HCT116 (cell line): Measurements from ENCODE around the gene CD70. TPM values are rescaled to one million over a fixed set of nuclear protein-coding genes. Genes with fewer than 3 reads are reported as not detected.

Experiments
- CBX3 ChIP-seq: IDR thresholded peaks from 2 replicates; pipeline ENCODE4 v1.6.1; 2012; ENCODE audit warnings: low read depth
- CEBPB ChIP-seq: IDR thresholded peaks from 2 replicates; pipeline ENCODE4 v1.6.1; 2012; ENCODE audit warnings: low read depth
- ELF1 ChIP-seq: IDR thresholded peaks from 2 replicates; pipeline ENCODE4 v1.6.1; 2012; ENCODE audit warnings: low read depth, borderline replicate concordance
- JUND ChIP-seq: IDR thresholded peaks from 2 replicates; pipeline ENCODE4 v1.6.1; 2012
- POLR2A ChIP-seq: IDR thresholded peaks from 2 replicates; pipeline ENCODE4 v1.7.0; 2011; ENCODE audit warnings: borderline replicate concordance; ENCODE audit not compliant: insufficient read depth, insufficient read length; ENCODE audit errors: extremely low read depth
- SIN3A ChIP-seq: IDR thresholded peaks from 2 replicates; pipeline ENCODE4 v1.6.1; 2012; ENCODE audit warnings: low read depth
- SP1 ChIP-seq: IDR thresholded peaks from 2 replicates; pipeline ENCODE4 v1.6.1; 2012; ENCODE audit warnings: low read depth
- SRF ChIP-seq: IDR thresholded peaks from 2 replicates; pipeline ENCODE4 v1.6.1; 2012; ENCODE audit warnings: low read depth
- TCF7L2 ChIP-seq: IDR thresholded peaks from 2 replicates; pipeline ENCODE4 v1.7.0; 2011; ENCODE audit warnings: borderline replicate concordance, inconsistent platforms; ENCODE audit not compliant: insufficient read depth, insufficient read length; ENCODE audit errors: extremely low read depth
- YY1 ChIP-seq: IDR thresholded peaks from 2 replicates; pipeline ENCODE4 v1.6.1; 2011; ENCODE audit warnings: low read length, low read depth, moderate library complexity, mild to moderate bottlenecking; ENCODE audit not compliant: insufficient replicate concordance; ENCODE audit errors: extremely low read depth
- ZFX ChIP-seq: fragments of 450-650 bp; IDR thresholded peaks from 2 replicates; pipeline ENCODE4 v1.6.1; 2017
- total RNA-seq: library from RNA; stranded (reverse); gene quantifications from one replicate; pipeline ENCODE4 v1.2.1, GENCODE V29; 2021; ENCODE audit not compliant: unreplicated experiment
- TF ChIP-seq, protein P1 (sequence below), 3 experiments: fragments of 200-600 bp in 1 of 3; sonication (generic) in 1 of 3; IDR thresholded peaks in 2 of 3; conservative IDR thresholded peaks in 1 of 3; 2 replicates each; pipeline ENCODE4 v1.5.1; 2012 to 2017; ENCODE audit warnings: low read depth in 2 of 3, low read length in 2 of 3, antibody characterized with exemption in 1 of 3, borderline replicate concordance in 1 of 3, control low read depth in 1 of 3, mild to moderate bottlenecking in 1 of 3, mixed read lengths in 1 of 3, mixed run types in 1 of 3, moderate library complexity in 1 of 3; ENCODE audit not compliant: insufficient read depth in 1 of 3
- TF ChIP-seq, protein P2 (sequence below): IDR thresholded peaks from 2 replicates; pipeline ENCODE4 v1.6.1; 2012
- TF ChIP-seq, protein P3 (sequence below): IDR thresholded peaks from 2 replicates; pipeline ENCODE4 v1.6.1; 2011; ENCODE audit warnings: mild to moderate bottlenecking, low read length, moderate library complexity; ENCODE audit not compliant: insufficient replicate concordance; ENCODE audit errors: extremely low read depth

The CD70 gene
- total RNA-seq, 1 experiment from 2014 or later = 2.1 TPM

DNA sequence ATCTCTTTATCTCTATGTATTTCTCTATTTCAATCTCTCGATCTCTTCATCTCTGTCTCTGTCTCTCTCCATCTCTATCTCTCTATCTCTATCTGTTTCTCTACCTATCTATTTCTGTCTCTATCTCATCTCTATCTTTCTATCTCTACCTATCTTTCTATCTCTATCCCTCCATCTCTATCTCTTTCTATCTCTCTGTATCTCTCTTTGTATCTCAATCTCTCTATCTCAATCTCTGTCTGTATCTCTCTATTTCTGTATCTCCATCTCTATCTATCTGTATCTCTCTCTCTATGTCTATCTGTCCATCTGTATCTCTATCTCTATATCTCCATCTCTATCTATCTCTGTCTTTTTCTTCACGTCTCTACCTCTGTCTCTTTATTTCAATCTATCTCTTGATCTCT lies 34.9 kb downstream of the CD70 start (continued):
- TF ChIP-seq, protein P1, sequence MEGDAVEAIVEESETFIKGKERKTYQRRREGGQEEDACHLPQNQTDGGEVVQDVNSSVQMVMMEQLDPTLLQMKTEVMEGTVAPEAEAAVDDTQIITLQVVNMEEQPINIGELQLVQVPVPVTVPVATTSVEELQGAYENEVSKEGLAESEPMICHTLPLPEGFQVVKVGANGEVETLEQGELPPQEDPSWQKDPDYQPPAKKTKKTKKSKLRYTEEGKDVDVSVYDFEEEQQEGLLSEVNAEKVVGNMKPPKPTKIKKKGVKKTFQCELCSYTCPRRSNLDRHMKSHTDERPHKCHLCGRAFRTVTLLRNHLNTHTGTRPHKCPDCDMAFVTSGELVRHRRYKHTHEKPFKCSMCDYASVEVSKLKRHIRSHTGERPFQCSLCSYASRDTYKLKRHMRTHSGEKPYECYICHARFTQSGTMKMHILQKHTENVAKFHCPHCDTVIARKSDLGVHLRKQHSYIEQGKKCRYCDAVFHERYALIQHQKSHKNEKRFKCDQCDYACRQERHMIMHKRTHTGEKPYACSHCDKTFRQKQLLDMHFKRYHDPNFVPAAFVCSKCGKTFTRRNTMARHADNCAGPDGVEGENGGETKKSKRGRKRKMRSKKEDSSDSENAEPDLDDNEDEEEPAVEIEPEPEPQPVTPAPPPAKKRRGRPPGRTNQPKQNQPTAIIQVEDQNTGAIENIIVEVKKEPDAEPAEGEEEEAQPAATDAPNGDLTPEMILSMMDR (IDR thresholded peaks at IDR 0.05 in 2 of 3, conservative IDR thresholded peaks at IDR 0.05 in 1 of 3; ENCODE audit: borderline replicate concordance in 1 of 3, insufficient read depth in 1 of 3, low read depth in 2 of 3, low read length in 2 of 3) = no peak
- TF ChIP-seq SIN3A = no peak
- TF ChIP-seq SP1 = no peak
- TF ChIP-seq CEBPB = no peak
- TF ChIP-seq, protein P2, sequence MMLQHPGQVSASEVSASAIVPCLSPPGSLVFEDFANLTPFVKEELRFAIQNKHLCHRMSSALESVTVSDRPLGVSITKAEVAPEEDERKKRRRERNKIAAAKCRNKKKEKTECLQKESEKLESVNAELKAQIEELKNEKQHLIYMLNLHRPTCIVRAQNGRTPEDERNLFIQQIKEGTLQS = no peak
- TF ChIP-seq TCF7L2 = no peak
- no peak for TF ChIP-seq SRF
- TF ChIP-seq JUND = no peak
- TF ChIP-seq POLR2A = no peak
- no peak for TF ChIP-seq CBX3
- TF ChIP-seq YY1 = no peak
- TF ChIP-seq ELF1 = no peak
- no peak for TF ChIP-seq ZFX
- TF ChIP-seq, protein P3, sequence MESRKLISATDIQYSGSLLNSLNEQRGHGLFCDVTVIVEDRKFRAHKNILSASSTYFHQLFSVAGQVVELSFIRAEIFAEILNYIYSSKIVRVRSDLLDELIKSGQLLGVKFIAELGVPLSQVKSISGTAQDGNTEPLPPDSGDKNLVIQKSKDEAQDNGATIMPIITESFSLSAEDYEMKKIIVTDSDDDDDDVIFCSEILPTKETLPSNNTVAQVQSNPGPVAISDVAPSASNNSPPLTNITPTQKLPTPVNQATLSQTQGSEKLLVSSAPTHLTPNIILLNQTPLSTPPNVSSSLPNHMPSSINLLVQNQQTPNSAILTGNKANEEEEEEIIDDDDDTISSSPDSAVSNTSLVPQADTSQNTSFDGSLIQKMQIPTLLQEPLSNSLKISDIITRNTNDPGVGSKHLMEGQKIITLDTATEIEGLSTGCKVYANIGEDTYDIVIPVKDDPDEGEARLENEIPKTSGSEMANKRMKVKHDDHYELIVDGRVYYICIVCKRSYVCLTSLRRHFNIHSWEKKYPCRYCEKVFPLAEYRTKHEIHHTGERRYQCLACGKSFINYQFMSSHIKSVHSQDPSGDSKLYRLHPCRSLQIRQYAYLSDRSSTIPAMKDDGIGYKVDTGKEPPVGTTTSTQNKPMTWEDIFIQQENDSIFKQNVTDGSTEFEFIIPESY = no peak
- TF ChIP-seq, all 23 proteins: peak for 0
